MM.1S (cell line): ENCODE data around the gene GFRA1.

Experiments
- DNase-seq: peaks from one replicate; pipeline ENCODE4 v3.0.0-alpha.2; 2015
- H2AFZ ChIP-seq: fragments of 300-600 bp; sonication (generic); 2 replicates; pipeline ENCODE4 v1.6.0; 2016; ENCODE audit warnings: antibody characterized with exemption, low read length
- H3F3A ChIP-seq: fragments of 300-600 bp; sonication (generic); 2 replicates; pipeline ENCODE4 v1.6.1; 2016; ENCODE audit warnings: mild to moderate bottlenecking, antibody characterized with exemption, low read length, moderate library complexity, mixed read lengths; ENCODE audit not compliant: insufficient read depth
- H3K27ac ChIP-seq: fragments of 300-600 bp; sonication (generic); 2 replicates; pipeline ENCODE4 v1.5.1; 2016; ENCODE audit warnings: mild to moderate bottlenecking, low read length
- H3K27me3 ChIP-seq: fragments of 300-600 bp; sonication (generic); replicated peaks from 2 replicates; pipeline ENCODE4 v1.6.0; 2016; ENCODE audit warnings: low read length; ENCODE audit not compliant: insufficient read depth
- H3K36me3 ChIP-seq: fragments of 300-600 bp; sonication (generic); replicated peaks from 2 replicates; pipeline ENCODE4 v1.6.1; 2016; ENCODE audit warnings: mild to moderate bottlenecking, low read length, mixed read lengths; ENCODE audit not compliant: insufficient read depth
- H3K4me1 ChIP-seq: fragments of 300-600 bp; sonication (generic); 2 replicates; pipeline ENCODE4 v1.6.1; 2016; ENCODE audit warnings: low read length, mixed read lengths
- H3K4me2 ChIP-seq: fragments of 300-600 bp; sonication (generic); 2 replicates; pipeline ENCODE4 v1.6.0; 2016; ENCODE audit warnings: low read depth, low read length
- H3K4me3 ChIP-seq: fragments of 300-600 bp; sonication (generic); 2 replicates; pipeline ENCODE4 v1.5.1; 2016; ENCODE audit warnings: low read length, mixed read lengths
- H3K79me2 ChIP-seq: fragments of 300-600 bp; sonication (generic); 2 replicates; pipeline ENCODE4 v1.6.1; 2016; ENCODE audit warnings: mixed run types, low read length, mixed read lengths
- H3K9ac ChIP-seq: fragments of 300-600 bp; sonication (generic); 2 replicates; pipeline ENCODE4 v1.6.1; 2016; ENCODE audit warnings: low read length, mixed read lengths
- H3K9me2 ChIP-seq: fragments of 300-600 bp; sonication (generic); replicated peaks from 2 replicates; pipeline ENCODE4 v1.6.1; 2016; ENCODE audit warnings: mild to moderate bottlenecking, low read length, mixed read lengths; ENCODE audit not compliant: insufficient read depth
- H3K9me3 ChIP-seq: fragments of 300-600 bp; sonication (generic); replicated peaks from 2 replicates; pipeline ENCODE4 v1.6.1; 2016; ENCODE audit warnings: mild to moderate bottlenecking, low read length, mixed read lengths; ENCODE audit not compliant: insufficient read depth
- H4K20me1 ChIP-seq: fragments of 300-600 bp; sonication (generic); 2 replicates; pipeline ENCODE4 v1.6.1; 2016; ENCODE audit warnings: mild to moderate bottlenecking, low read length, moderate library complexity, mixed read lengths; ENCODE audit not compliant: insufficient read depth
- CTCF ChIP-seq: fragments of 300-600 bp; sonication (generic); IDR thresholded peaks from 2 replicates; pipeline ENCODE4 v1.5.1; 2016; ENCODE audit warnings: antibody characterized with exemption, low read length, mixed read lengths
- EZH2 ChIP-seq: fragments of 300-600 bp; sonication (generic); optimal IDR thresholded peaks from 2 replicates; pipeline ENCODE3; 2017; ENCODE audit warnings: low read depth, mild to moderate bottlenecking, antibody characterized with exemption, low read length, mixed read lengths
- EZH2phosphoT487 ChIP-seq: fragments of 300-600 bp; sonication (generic); IDR thresholded peaks from 2 replicates; pipeline ENCODE4 v1.6.1; 2018; ENCODE audit warnings: antibody characterized with exemption, low read length

Gene GFRA1

GRCh38 chr10:116237970-116238369, 35.0 kb downstream of the GFRA1 start:
- Histone ChIP-seq H3K79me2 (no peaks in the 10 kb centered on the region), H3K9ac (no peak overlapping the region), H3K27me3 (no peaks in the 10 kb centered on the region), H3K9me2 (no peaks in the 10 kb centered on the region), H3K9me3 (no peaks in the 10 kb centered on the region), H4K20me1 (no peaks in the 10 kb centered on the region), H3F3A (no peaks in the 10 kb centered on the region), H3K4me2 (no peak overlapping the region), H3K4me3 (no peak overlapping the region), H3K36me3 (no peaks in the 10 kb centered on the region), H3K4me1 (no peaks in the 10 kb centered on the region), H2AFZ (no peak overlapping the region), H3K27ac (no peak overlapping the region)
- TF ChIP-seq EZH2 (no peak), EZH2phosphoT487 (no peak), CTCF (no peak)
- DNase-seq: no peak

- no peak overlapping the region for H3K4me3 ChIP-seq
- no peaks in the 10 kb centered on the region for H4K20me1 ChIP-seq
- H2AFZ ChIP-seq: no peak overlapping the region
- H3K4me2 ChIP-seq: no peak overlapping the region
- no peaks in the 10 kb centered on the region for H3K79me2 ChIP-seq
- H3F3A ChIP-seq: no peaks in the 10 kb centered on the region
- H3K9ac ChIP-seq: no peak overlapping the region
- no peak overlapping the region for H3K27ac ChIP-seq
- H3K9me2 ChIP-seq: no peaks in the 10 kb centered on the region
- no peaks in the 10 kb centered on the region for H3K36me3 ChIP-seq
- no peak for TF ChIP-seq EZH2
- TF ChIP-seq EZH2phosphoT487: no peak
- no peak for TF ChIP-seq CTCF
- DNase-seq: no peak
- no peaks in the 10 kb centered on the region for H3K27me3 ChIP-seq
- no peaks in the 10 kb centered on the region for H3K4me1 ChIP-seq
- no peaks in the 10 kb centered on the region for H3K9me3 ChIP-seq
Measured at GRCh38 chr10:116237260-116237659, 35.7 kb downstream of the GFRA1 start.

DNA sequence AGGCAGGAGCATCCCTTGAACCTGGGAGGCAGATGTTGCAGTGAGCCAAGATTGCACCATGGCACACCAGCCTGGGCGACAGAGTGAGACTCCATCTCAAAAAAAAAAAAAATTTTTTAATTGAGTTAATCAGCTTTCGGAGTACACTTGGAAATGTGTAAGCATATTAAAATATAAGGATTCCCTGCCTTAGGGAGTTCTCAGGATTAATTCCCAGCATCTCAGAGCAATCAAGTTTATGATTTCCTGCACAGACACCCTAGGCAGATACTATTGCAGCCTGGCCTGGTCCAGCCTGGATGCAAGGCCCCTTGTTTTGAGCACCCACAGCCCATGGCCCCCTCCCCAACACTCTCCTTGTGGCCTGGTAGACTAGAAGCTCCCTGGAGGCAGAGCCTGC, 39.8 kb downstream of the GFRA1 start:
- no peak for DNase-seq
- no peaks in the 10 kb centered on the region for H3K36me3 ChIP-seq
- H3K9me3 ChIP-seq: no peaks in the 10 kb centered on the region
- no peaks in the 10 kb centered on the region for H3K27me3 ChIP-seq
- no peak overlapping the region for H3K4me3 ChIP-seq
- H3K27ac ChIP-seq: no peak overlapping the region
- H3K79me2 ChIP-seq: no peaks in the 10 kb centered on the region
- no peaks in the 10 kb centered on the region for H4K20me1 ChIP-seq
- H2AFZ ChIP-seq: no peak overlapping the region
- H3F3A ChIP-seq: no peaks in the 10 kb centered on the region
- no peaks in the 10 kb centered on the region for H3K9me2 ChIP-seq
- TF ChIP-seq EZH2 (no peak), EZH2phosphoT487 (no peak), CTCF (no peak)
- no peak overlapping the region for H3K9ac ChIP-seq
- no peak overlapping the region for H3K4me2 ChIP-seq
- no peaks in the 10 kb centered on the region for H3K4me1 ChIP-seq
